Effector CD4-positive, alpha-beta T cell (primary cell): ENCODE results near the gene LRRC15.

ENCODE experiments used
- DNase-seq: peaks from one replicate; pipeline ENCODE4 v3.0.0-alpha.2; 2020

LRRC15 gene

DNA sequence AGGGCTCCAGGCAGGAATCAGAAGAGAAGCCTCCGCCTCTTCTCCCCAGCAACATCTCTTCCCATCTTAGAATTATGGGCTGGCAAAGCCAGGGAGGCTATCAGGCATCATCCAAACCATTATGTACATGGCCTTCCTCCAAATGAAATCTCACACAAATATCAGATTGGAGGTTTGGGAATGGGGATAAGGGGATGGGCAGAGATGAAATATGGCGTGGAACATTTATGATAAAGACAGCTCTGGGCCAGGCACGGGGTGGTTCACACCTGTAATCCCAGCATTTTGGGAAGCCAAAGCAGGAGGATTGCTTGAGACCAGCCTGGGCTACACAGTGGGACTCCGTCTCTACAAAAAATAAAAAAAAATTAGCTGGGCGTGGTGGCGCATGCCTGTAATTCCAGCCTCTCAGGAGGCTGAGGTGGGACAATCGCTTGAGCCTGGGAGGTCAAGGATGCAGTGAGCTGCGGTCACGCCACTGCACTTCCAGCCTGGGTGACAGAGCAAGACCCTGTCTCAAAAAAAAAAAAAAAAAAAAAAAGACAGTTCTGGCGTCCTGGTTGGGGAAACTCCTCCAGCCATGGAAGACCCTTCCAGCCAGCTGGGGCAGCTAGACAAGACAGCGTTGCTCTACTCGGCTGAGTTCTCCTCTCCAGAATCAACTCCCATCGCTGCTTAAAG, 55.0 kb downstream of the LRRC15 start:
- DNase-seq: no peak

DNA sequence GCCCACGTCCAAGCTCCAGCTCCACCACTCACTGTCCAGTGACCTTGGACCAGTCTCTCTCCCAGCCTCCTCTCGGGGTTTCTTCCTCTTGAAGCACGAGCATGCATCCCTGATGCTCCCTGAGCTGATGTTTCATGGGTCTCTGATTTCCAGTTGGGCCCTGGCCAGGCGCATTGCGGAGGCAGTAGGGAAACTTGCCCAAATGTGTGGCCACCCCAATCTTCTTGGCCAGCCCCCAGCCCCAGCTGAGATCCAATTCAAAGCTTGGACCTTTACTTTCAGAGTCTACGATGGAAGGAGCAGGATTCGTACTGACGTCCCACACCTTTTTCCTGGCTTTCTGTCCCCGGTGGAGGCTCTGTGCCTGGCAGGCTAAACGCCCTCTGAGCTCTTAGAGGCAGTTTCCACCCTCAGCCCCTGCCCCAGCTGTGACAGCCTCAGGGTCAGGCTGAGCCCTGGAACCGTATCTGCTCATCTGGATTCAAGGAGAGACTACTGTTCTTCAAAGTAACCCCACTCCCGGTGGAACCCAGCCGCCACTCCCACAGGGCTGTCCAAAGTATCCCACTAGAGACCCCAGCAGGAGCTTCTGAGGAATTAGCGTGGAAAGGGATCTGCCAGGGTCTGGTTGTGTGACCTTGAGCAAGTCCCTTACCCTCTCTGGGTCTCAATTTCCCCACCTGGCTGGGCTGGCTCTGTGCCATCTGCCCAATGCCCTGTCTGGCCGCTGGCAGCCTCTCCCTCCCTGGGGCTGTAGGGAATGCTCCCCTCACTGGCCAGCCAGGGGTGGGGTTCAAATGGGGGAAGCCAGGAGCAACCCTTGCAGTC, 55.8 kb downstream of the LRRC15 start:
- no peak for DNase-seq

DNA sequence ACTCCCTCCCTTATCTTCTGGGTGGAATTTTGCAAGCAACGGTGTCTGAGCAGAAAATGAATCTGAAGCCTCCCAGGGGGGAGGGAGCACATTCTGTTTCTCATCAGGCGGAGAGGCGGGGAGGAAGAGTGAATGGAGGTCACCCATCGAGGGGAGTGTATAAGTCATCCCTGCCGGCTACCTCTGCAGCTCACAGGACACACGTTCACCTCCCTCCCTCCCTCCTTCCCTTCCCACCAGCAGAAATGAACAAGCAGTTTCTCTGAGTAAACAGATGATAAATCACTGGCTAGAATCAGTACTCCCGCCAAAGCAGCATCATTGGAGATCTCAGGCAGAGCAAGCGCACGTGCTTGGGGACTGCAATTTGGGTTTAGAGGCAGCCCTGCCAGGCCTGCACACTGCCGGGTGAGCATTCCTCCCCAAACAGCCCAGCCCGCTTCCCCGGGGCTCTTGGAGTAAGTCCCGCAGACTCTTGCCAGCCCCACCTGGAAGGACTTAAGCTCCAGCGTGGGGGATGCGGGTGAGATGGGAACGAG, 56.7 kb downstream of the LRRC15 start:
- no peak for DNase-seq

DNA sequence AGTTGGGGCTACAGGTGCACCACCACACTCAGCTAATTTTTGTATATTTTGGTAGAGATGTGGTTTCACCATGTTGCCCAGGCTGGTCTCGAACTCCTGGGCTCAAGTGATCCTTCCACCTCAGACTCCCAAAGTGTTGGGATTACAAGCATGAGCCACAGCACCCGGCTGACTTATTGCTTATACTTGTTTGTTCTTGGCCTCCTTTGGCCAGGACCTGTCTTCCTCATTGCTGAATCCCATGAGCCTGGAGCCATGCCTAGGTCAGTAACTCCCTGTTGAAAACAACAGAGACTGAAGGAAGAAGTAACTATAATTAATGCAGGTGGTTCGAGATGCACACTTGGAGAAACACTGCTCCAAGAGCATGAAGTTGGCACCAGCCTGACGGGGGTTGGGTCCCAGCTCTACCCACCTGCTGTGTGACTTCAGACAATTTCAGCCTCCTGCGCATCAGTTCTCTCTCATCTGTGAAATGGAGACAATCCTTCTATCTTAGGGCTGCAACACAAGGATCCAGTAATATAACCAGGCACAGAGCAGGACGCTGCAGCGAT, 57.3 kb downstream of the LRRC15 start:
- DNase-seq: no peak

DNA sequence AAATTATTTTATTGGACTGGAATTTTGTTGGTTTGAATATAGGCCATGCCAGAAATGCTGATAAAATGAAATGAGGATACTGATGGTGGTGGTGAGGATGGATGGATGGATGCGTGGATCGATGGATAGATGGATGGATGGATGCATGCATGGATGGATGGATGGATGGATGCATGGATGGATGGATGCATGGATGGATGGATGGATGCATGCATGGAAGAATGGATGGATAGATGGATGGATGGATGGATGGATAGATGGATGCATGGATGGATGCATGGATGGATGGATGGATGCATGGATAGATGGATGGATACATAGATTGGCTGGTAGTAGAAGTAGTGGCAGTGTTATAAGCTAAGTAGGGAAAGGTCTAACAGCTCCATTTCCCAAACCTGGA, 58.5 kb downstream of the LRRC15 start:
- DNase-seq: no peak

DNA sequence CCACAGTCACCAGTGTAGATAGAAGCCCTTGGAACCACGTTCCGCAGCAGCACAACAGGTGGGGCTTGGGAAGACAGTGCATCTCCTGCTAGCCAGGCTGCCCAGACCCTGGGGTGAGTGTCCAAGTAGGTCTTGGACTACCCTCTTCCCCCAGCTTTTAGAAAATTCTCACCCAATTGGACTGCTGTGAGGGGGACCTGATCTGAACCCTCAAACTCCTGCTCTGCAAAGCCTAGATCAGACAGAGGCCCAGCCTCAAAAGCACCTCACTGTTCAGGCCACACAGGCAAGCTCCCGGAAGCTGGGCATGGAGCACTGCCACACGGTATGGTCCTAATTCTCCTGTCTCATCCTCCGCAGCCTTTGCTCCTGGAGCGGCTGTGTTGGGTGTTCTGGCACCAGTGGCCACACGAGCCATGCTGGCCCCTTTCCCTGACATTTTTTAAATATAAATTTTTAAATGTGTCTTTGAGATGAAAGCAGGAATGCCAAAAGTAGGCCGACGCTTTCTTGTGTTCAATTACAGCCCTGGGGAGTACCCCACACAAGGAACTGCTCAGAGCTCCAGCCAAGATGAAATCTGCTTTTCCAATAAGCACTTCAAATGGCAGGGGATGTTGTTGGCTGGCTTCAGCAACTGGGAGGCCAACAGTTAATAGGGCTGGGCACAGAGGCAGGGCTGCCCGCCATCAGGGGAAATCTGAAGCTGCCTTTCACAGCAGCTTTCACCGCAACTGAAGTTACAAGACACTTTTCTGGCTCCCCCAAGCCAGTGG, 59.3 kb downstream of the LRRC15 start:
- no peak for DNase-seq

DNA sequence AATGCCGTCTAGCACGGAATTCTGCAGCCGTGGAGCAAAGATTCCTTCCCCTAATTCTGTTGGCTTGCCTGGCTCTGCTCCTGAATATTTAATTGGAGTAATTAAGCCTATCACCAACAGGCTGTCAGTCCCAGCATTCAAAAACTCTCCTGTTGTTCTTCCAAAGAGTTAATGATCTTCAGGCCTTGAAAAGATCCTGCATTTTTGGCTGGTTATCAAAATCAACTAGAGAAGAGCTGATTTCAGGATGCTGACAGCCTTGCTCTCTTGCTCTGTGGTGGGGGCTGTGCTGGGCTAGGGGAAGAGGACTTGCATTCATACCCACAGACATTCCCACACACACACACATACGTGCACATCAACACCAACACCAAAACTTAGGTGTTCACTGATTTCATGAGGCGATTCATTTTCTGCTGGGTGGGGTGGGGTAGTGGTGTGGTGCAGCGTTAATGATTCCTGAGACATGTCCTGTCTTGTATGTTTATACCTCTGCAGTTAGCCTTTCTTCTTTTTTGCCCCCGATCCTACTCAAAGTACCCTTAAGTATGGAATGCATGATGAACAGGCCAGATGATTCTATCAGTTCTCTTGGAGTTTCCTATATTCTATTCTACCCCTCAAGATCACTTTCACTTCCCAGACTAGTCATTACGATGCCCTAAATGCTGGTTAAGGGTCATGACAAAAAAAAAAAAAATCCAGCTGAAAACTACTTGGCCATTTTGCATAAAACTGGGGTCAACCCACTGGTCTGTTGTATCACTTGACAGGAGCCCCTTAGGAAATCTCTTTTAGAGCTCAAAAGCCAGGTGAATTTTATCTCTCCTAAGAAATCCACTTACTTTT, 60.7 kb downstream of the LRRC15 start:
- DNase-seq: no peak

DNA sequence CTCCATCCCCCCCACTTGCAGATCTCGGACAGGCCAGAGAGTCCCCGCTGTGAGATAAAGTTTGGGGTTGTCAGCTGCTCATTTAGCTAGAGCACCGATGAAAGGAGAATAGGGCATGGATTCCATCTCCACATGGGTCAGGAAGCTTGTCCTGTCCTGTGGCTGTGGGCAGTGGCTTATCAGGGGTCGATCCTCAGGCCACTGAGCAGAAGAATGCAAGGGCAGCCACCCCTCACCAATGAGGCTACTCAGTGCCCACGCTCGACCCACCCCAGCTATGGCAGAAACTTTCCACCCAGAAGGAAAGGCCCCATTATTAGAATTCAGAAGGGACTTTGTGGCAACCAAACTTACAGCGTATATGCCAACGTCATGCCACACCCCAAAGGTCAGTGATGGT, 61.7 kb downstream of the LRRC15 start:
- DNase-seq: no peak

DNA sequence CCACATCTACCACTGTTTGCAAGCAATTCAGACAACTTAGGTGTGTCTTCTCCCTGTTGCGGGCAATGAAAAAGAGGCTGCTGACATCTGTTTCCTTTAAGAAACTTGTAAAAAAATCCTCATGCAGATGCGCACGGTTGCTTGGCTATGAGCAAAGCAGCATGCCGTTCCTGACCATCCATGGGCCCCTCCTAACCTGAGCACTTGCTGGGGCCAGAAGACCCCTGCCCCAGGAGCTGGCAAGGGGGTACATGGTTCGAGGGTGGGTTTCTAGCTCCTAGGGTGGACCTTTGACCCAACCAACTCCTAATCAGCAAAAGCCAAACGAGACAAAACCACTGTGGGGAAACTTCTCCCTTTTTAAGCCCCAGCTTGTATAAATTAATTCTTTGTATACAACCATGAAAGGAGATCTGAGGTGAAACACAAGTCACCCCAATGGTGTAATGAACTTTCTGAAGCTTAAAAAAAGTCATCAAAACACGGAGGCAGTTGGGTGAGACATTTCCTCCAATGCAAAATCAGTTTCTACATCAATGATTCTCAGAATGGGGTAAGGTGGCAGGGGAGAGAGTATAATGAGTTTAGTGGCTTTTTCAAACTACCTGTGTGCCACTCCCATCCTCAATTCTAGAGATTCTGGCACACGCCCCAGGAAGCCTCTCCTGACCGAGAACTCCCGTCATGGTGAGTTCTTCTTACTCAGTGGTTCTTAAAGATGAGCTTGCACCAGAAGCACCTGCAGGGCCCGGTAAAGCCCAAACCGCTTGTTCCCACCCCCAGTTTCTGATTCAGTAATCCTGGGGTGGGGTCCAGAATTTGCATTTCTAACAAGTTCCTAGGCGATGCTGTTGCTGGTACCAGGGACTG, 62.5 kb downstream of the LRRC15 start:
- DNase-seq: no peak

DNA sequence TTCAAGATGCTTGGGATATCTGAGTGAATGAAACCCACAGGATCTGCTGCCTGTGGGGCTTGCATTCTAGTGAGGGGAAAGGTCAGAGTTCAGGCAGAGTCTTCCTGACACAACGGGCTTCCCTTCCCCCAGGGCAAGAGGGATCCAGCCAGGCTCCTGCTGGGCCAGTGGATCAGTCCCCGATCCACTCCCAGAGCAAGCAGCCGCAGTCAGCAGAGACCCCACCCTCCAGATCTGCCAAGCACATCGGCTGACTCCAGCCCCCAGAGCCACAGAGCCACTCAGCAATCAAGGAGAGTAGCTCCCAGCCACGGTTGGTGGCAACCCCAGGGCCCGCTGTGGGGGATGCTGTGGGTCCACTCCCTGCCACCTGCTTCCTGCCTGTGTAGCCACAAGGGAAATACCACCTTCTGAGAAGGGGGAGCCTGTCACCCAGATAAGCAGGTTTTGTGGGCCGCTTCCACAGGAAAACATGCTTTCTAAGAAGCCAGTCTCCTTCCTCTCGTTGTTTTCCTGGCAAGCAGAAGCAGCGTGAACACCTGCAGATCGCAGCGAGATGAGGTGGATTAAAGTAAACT, 63.3 kb downstream of the LRRC15 start:
- no peak for DNase-seq

DNA sequence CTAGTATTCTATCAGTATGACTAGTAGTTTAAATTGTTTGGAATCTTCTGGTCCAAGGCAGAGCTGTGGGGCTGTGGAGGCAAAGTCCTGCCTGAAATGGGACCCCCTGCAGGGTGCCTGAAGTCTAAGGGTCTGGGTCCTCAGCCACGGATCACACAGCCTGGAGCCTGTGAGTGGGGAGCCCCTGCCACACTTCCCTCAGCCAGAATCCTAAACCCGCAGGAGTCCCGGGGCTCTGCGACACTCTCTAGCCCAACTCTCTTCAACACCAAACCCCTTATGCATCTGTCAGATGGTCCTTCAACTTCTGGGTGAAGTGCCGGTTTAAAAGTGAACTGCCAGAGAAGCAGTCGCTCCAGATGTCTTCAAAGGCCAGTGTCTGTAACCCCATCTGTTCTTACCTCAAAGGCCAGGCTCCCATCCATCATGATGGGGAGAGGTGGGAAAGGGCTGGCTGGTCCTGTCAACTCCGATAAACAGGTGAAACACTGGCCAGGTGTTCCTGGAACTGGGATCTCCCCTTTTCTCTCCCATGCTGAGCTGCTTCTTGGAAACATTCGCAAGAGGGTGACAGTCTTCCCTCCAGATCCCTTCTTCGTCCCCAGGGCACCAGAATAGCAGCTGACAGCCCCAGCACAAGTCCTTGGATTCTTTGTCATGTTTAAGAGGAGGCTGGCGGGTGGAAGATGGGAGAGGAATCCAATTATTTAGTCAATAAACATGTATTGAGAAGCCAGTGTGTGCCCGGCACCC, 64.0 kb downstream of the LRRC15 start:
- DNase-seq: no peak
